ENCODE data around the gene UBE2N.
"Not testable (repeated sequence)": the region's sequence is repeated elsewhere in the genome, so short reads cannot be mapped to it uniquely, and the experiment has no call there.

UBE2N gene

DNA sequence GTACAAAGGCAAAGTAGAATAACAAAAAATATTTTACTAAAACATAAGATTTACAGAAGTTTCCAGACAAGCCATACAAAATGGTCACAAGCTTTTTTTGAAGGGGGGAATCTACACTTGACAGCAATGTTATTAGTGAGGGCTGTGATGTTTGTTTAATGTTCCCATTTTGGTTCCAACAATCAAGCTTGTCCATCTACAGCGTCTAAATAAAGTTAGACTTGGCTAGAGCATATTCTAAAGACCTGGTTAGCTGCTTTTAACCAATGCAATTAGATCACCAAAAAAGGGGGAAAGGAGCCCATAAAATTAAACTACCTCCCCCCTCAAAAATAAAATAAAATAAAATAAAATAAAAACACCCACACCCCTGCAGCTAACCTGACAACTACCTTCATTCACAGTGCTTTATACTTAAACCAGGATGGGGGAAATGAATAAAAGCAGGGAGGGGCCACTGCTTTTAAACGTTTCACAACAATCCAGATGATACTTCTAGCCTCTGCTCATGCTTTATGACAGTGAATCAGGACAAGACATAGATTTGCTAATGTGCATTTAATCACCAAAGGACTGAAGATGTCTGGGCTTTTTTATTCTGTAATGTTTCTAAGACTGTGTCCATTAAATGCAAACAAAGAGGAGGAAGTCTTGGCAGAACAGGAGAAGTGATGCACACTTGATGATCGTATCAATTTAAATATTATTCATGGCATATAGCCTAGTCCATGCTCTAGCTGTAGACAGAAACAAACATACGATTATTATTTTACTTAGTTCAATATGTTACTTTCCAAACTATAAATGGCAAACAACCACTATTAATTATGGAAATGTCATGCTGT is 32.2 kb downstream of the UBE2N start:
- DNase-seq, result not testable (repeated sequence)

DNA sequence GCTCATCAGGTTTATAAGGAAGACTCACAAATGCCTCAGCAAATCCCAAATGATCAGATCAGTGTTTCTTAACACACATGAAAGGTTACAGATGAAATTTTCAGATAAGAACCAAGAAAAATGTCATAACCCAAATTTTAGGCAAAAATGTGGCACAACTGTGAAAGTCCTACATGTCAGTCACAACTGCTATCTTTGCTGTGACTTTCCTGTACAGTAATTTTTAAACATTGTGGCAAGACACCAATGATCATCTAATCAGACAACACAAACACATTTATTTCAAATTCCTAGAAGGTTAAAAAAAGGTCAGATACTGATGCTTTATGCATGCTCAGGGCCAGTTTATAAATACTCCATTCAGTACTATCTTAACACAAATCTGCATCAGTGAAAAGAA is 32.9 kb downstream of the UBE2N start:
- no peak for DNase-seq

DNA sequence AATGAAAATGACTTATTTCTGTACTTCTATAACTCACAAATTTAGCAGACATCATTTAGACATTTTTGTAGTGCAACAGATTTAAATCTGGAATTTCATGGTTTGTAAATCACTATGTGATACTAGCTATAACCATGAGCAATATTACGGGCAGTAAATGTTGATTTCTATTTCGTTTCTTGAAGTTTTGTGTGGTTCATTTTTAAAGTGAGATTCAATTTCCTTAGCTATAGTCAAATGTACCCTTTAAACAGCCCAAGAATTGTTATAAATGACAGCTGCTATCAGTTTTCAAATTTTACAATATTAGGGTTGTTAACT is 33.8 kb downstream of the UBE2N start:
- DNase-seq, result no peak

DNA sequence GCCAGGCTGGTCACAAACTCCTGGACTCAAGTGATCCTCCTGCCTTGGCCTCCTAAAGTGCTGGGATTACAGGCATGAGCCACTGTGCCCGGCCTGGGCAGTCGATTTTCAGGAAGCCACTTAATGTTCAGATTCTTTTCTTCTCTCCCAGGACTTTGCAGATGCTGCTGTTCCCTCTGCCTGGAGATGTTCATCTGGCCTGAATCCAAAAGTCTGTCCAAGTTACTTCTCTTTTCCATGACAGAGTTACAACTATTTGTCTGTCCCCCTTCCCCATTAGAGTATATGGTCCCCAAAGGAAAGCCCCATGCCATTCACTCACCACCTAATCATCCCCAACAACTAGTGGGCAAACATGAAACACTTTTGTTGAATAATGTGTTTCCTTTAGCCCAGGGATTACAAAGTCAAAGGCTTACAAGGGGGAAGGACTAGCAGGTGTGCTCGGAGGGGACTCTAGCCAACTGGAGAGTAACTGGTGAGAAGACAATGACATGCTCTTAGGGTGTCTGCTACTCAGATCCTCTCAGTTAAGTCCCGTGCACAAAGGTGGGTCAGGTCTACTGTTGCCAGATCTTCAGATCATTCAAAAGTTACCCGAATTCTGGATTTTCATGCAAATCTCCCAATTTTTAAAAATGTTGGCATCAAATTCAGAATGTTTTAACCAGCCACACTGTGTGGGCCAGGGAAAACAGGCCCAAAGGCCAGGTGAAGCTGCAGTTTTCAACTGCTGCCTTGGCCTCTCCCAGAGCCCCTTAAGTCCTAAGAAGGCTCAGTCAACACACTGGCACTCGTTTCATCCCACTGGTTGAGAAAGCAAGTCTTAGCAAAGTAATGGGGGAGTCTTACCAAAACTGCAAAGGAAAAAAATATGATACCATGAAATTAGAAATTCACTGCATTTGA is 34.4 kb downstream of the UBE2N start:
- no peak for DNase-seq

DNA sequence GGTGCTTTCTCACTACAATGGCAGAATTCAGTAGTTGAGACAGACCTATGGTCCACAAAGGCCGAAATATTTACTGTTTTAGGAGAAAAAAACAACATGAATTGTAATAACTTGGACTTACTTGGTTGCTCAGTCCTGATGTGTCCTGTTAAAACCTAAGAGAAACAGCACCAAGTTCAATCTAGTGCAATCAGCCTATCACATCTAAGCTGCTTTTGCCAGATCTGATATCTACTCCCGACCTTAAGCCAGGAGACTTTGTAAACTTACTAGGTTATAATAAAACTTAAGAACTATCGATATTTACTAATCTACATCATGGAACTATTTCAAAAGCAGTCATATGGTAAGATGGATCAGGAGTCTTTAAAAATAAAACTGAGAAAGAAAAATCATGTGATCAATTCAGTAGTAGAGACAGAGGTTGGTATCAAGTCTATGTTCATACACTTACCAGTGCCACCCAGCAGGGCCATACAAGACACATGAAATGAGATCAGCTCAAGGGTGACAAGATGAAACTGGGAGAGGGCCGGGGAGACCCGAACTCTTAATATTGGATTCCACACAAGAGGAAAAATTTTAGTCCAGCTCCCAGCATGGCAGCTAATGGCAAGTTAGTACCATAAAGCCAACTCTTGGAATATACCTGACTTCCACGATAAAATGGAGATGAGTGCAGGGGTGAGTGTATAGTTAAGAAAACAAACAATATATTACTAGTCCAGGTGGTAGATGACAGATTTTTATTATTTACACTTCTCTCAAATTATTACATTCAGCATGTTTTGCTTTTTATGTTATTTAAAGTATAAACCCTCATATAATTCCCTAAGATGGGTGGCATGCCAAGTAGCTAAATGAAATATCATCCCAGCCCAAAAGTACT is 36.5 kb downstream of the UBE2N start:
- no peak for DNase-seq

DNA sequence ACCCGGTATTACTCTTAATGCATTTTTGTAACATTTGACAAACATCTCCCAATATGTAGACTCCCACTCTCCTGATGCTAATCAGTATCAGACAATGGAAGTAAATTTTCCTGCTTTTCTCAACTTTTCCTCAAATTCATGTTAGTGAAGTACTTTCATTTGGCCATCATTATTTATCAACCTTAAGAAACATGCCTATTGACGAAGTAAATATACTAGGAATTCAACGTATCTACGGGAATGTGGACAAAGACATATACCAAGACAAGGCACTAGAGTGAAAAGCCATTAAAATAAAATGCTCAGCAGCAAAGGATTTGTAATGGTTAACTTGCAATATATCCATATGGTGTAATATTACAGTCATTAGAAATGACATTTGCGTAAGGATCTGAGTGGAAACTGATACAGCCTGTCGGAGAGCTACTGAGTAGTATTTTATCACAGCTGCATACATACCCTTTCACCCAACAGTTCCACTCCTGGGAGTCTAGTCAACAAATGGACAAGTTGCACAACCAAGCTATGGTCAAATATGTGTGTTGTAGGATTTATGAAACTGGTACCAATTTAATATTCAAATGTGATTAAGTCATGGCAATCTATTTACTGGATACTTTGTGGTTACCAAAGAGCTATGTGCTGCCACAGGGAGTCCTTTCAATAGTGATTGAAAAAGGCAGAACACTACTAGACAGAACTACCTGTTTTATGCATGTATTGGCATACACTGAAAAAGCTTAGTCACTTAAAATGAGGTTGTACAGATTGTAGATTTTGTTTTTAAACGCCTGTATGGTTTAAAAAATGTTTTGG is 37.6 kb downstream of the UBE2N start:
- DNase-seq, result no peak

DNA sequence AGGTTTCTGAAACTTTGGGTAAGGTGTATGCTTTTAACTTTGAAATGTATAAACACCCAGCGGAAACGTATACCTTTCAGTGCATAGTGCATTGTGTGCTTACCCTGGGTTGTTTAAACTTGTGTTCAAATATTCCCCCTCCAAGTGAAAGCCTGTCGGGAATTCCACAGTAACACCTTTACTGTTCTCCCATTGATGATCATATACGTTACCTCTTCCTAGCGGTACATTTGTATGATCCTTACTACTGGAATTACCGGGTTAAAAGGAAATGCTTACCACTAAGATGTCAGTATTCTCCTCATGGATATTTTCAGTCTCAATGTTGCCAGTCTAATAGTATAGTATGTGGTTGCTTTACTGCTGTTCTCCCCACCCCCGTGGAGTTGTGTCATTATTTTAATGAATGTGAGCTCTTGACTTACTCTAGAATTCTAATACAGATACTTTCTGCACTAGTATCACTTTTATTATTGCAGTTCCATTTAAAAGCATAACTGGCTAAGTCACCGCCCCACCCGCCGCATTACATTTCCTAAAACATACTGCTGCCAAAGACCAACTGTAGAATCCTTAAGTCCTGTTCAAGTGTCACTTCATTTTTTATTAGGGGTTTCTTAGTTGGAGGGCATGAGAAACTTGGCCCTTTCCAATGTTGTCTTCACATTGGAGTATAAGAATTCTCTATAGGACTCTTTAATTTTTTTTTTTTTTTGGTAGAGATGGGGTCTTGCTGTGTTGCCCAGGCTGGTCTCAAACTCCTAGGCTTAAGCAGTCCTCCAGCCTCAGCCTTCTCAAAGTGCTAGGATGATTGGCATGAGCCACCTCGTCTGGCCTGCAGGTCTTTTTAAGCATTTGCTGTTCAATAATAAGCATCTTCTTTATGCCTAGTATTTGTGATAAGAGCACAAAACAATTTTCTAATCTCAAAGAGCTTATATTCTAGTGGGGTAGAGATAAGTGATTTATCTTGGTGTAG is 39.1 kb downstream of the UBE2N start:
- DNase-seq, result no peak

DNA sequence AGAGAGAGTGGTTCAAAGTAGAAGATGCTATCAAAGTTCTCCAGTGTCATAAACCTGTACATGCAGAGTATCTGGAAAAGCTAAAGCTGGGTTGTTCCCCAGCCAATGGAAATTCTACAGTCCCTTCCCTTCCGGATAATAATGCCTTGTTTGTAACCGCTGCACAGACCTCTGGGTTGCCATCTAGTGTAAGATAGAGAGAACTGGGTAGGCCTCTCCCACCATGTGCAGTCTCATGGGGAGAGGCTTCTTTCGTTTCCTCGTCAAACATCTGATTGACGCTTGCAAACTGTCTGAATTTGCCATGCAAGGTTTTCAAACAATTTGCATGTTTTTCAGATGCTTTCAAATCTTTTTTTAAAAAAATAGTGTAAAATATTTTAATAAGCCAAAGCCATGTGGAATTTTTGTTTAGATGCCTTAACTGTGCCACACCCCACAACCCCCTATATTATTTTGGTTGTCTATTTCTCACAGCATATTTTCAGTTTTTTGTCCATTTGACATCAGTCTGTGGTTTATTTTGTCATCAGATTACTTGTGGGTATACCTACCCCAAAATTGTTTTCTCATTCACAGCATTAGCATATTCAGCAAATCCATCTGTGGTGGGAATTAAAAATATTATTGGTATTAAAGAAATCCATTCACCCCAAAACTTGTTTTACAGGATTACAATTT is 42.4 kb downstream of the UBE2N start:
- not testable (repeated sequence) for DNase-seq

DNA sequence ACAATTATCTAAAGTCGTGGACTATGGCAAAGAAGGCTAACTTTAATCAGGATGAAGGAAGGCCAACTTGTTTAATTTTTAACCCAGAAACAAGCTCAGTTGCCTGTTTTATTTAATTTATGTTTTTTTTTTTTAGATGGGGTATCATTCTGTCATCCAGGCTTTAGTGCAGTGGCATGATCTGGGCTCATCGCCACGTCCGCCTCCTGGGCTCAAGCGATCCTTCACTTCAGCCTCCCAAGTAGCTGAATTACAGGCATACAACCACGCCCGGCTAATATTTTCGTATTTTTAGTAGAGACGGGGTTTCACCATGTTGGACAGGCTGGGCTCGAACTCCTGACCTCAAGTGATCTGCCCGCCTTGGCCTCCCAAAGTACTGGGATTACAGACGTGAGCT is 44.3 kb downstream of the UBE2N start:
- no peak for DNase-seq

DNA sequence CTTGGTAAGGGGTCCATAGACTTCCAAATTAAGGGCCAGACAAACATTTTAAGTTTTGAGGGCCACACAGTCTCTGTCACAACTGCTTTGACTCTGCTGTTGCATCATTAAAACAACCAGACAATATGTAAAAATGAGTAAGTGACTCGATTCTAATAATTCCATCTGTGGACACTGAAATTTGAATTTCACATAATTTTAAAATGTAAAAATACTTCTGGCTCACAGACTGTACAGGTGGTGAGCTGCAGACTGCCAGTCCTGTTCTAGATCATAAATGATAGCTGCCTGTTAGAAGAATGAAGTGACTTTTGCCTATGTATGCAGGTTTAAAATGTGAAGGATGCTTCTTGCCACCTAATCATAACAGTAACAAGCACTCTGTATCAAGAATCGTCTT is 48.3 kb downstream of the UBE2N start:
- DNase-seq, result no peak

DNA sequence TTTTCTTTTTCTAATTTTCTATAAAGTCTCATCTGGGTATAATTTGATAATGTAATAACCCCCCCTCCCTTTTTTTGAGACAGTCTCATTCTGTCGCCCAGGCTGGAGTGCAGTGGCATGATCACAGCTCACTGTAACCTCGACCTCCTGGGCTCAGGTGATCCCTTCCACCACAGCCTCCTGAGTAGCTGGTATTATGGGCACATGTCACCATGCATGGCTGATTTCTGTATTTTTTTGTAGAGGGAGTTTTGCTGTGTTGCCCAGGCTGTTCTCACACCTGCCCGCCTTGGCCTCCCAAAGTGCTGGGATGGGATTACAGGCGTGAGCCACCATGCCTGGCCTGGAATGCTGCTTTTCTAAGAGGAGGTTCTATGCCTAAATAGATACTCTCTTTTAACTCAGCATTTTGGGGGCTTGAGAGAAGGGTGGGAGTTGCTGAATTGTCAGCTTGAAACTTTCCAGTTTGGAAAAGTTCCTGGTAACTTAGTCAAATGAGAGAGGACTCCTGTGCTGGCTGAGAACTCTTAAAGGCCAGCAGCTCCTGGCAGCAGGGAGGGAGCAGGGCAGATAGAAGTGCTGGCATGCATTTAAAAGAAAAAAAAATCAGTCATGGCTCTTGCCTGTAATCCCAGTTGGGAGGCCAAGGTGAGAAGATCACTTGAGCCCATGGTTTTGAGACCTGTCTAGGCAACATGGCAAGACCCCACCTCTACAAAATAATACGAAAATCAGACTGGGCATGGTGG is 51.0 kb downstream of the UBE2N start:
- DNase-seq, result no peak

DNA sequence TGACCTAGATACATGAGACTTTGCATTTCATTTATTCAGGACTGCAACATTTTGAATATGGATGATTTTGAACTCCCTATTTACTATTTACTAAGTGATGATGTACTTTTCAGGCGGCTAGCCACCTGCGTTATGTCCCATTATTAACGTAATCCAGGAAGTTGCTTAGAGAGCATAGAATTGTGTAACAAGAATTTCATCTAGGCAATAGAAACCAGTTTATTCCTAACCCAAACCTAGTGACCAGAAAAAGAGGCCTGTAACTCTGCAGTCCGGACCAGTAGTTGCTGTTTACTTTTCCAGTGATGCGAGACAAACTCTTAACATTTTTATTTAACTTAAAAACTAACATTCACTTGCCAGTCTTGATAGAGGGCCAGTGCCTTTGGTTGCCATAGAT is 51.7 kb downstream of the UBE2N start:
- DNase-seq, result no peak

DNA sequence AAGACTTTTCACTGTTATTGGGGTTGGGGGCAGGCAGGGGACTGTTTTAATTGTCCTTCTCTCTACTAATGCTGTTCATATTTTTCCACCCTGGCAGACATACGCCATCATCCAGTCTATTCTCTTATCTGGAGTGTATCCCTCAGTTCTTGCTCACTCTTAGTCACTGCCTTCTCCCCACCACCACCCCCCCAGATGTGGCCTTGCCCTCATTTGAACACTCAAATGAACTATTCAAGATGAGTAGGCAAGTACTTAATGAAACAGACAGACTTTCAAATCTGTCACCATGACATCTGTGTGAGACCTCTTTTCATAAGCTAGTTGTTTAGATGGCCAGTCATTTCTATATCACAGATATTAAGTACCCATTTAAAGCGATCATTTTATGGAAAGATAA is 54.0 kb downstream of the UBE2N start:
- DNase-seq, result no peak

DNA sequence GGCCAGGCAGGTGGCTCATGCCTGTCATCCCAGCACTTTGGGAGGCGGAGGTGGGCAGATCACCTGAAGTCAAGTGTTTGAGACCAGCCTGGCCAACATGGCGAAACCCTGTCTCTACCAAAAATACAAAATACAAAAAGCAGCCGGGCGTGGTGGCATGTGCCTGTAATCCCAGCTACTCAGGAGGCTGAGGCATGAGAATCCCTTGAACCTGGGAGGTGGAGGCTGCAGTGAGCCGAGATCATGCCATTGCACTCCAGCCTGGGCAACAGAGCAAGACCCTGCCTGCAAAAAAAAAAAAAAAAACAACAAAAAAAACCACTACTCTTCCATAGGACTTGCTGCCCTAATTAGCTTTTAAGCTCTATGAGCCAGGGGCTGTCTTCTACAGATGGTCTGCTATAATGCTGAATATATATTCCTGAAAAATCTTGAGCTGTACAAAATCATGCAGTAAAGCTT is 59.7 kb downstream of the UBE2N start:
- DNase-seq, result not testable (repeated sequence)

DNA sequence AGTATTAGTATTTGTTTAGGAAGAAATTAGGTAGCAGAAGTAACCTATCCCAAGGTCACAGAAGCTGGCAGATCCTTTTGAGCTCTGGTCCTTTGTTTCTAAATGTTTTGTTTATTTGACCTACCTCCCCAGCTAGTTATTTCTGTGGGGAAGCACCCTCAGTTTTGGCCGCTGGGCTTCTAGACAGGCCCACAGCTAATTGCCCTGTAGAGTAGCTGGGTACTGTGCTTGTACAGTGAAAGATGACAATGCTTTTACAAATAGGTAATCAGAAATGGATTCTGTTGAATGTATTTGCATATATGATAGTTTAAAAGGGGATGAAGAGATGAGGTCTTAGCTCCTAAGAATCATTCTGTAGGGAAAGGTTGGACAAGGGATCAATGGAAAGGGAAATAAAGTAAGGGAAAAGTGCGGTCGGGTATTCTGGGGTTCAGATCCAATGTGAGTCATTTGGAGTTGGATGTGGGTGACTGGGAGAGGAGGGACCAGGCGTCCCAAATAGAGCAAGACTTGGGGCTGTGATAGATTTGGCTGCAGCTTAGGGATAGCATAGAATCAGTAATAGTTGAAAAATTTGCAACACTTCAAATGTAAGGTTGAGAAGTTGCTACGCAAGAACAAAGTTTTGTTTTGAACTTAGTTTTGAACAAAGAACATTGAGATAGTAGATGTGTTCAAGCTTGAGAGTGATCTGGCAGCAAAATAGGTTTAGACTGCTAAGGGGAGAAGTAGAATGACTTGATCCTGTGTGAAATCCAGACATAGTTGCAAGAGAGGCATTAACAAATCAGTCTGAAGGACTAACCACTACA is 60.4 kb downstream of the UBE2N start:
- DNase-seq, result no peak

DNA sequence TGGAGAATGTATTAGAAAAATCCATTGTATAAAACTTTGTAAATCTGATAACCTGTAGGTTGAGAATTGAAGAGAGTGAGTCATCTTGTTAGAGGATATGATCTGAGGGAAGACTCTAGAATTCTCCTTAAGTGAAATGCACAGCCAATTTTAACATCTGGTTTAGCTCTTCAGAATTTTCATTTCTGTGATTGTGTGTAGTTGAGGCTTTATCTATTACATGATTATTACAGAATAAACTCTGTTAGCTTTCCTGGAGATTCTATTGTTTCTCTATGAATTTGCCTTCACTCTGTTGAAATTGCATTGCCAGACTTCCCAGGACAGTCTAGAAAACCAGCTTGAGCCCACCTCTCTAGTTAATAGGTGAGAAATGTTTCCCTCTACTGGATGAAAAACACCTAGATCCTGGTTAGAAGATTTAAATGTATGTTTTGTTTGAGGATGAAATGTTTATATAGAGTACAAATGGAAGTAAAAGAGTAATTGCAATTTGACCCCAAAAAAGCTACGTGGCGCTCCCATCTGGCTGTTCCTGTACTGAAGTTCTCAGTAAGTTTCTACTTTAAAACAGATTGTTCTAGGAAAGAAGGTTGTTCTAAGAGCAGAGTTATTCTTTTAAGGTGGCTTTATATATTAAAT is 61.1 kb downstream of the UBE2N start:
- no peak for DNase-seq

DNA sequence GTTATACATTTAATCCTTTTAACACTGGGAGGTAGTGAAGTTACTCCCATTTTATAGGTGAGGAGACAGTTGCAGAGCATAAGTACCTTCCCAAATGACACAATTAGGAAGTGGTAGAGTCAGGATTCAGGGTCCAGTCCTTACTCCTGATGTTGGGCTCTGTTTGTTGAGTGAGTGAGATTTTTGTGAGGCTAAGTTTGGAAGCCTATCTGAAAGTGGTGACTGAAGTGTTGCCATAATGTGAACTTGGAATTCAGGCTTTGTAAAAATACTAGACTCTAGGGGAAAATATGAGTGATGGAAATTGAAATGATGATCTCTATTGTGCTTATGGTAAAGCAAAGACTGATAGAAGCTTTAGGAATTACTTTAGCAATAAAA is 61.8 kb downstream of the UBE2N start:
- no peak for DNase-seq

DNA sequence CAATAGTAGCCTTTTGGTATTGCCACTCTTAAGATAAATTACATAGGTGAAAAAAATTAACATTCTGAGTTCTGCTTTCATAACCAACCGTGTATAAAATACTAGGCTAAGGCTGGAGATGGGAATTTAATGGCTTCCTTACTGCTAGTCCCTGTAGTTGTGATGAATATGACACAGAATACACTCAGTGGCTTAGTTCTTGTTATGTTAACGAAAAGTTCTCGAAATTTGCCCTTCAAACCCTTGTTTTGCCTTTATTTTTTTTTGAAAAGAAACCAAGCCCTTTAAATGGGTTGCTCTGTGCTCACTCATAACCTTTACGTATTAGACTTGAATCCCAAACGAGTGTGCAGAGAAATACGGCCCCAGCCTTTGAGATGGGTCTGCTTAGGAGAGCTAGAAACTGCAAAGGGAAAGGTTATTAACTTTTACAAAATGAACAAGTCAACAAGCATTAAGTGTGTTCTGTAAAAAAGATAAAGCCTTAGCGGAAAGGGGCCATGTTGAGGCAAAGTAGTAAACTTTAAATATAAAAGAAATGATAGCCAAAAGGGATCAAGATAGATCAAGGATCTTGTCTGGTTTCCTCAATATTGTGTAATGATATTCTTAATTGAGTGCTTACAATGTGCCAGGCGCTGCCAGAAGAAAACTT is 62.3 kb downstream of the UBE2N start:
- DNase-seq, result no peak

Measured in NK-92 treated with Interleukin-12 subunit alpha and Interleukin-12 subunit beta, amount 100 ng/mL, for 24 hours (cell line).